HEK293 (cell line): ENCODE data around the gene RAET1E.

ENCODE experiments used
- CTCF ChIA-PET: fragments of 350-600 bp; formaldehyde crosslinking; extraction: SDS; loops from one replicate; lab custom pipeline; 2021; ENCODE audit warnings: antibody characterized with exemption; lab: Yijun Ruan, JAX
- POLR2A ChIA-PET: fragments of 300-600 bp; formaldehyde crosslinking; extraction: SDS; loops from one replicate; lab custom pipeline; 2020; ENCODE audit warnings: antibody characterized with exemption, inconsistent platforms; lab: Yijun Ruan, JAX
- H3K27ac ChIP-seq: fragments of 200-500 bp; sonication (Bioruptor generic); 2 replicates; pipeline ENCODE4 v1.5.1; 2014; ENCODE audit warnings: low read depth, low read length, control low read depth, inconsistent platforms; ENCODE audit errors: extremely low read depth
- H3K36me3 ChIP-seq, 2 experiments: fragments of 200-500 bp in 1 of 2; sonication (Bioruptor generic) in 1 of 2; 1 replicate in 1 of 2; 2 replicates in 1 of 2; pipeline ENCODE4 v1.5.1; 2014 to 2017; ENCODE audit warnings: inconsistent platforms in 2 of 2, low read length in 2 of 2; ENCODE audit not compliant: control insufficient read depth in 2 of 2, insufficient read depth in 1 of 2
- H3K4me1 ChIP-seq: fragments of 200-500 bp; sonication (Bioruptor generic); 2 replicates; pipeline ENCODE4 v1.5.1; 2014; ENCODE audit warnings: mild to moderate bottlenecking, low read length, inconsistent platforms; ENCODE audit not compliant: control insufficient read depth, insufficient read depth
- H3K4me3 ChIP-seq: 2 replicates; pipeline ENCODE4 v1.5.1; 2011; ENCODE audit warnings: low read depth, mild to moderate bottlenecking, control low read depth, low read length, moderate library complexity
- H3K9me3 ChIP-seq: fragments of 200-500 bp; sonication (Bioruptor generic); 2 replicates; pipeline ENCODE4 v1.5.1; 2014; ENCODE audit warnings: low read depth, low read length, inconsistent platforms; ENCODE audit not compliant: control insufficient read depth, insufficient read depth
- BCL6B ChIP-seq: fragments of 450-650 bp; formaldehyde crosslinking; IDR thresholded peaks from 2 replicates; pipeline ENCODE4 v1.5.1; 2017; ENCODE audit warnings: missing biosample characterization, missing genetic modification characterization
- GLI4 ChIP-seq: fragments of 450-650 bp; formaldehyde crosslinking; IDR thresholded peaks from 2 replicates; pipeline ENCODE4 v1.5.1; 2016; ENCODE audit warnings: missing biosample characterization, missing genetic modification characterization
- GLIS1 ChIP-seq: fragments of 450-650 bp; formaldehyde crosslinking; IDR thresholded peaks from 2 replicates; pipeline ENCODE4 v1.5.1; 2016; ENCODE audit warnings: missing biosample characterization, missing genetic modification characterization
- HOXC10 ChIP-seq: sonication (generic); formaldehyde crosslinking; IDR thresholded peaks from 2 replicates; pipeline ENCODE4 v1.8.1; 2023; ENCODE audit warnings: mild to moderate bottlenecking, missing genetic modification reagents
- SALL2 ChIP-seq: fragments of 450-650 bp; formaldehyde crosslinking; IDR thresholded peaks from 2 replicates; pipeline ENCODE4 v1.5.0; 2017; ENCODE audit warnings: missing biosample characterization, mild to moderate bottlenecking, missing genetic modification characterization, borderline replicate concordance
- SETDB1 ChIP-seq: IDR thresholded peaks from one replicate; pipeline ENCODE4 v1.6.1; 2017; ENCODE audit warnings: mild to moderate bottlenecking, low read length, moderate library complexity, mixed read lengths; ENCODE audit not compliant: insufficient read length
- TRIM28 ChIP-seq: IDR thresholded peaks from 2 replicates; pipeline ENCODE4 v1.6.1; 2011; ENCODE audit warnings: low read length, control low read depth, borderline replicate concordance
- ZBTB20 ChIP-seq: fragments of 450-650 bp; formaldehyde crosslinking; IDR thresholded peaks from 2 replicates; pipeline ENCODE4 v1.5.1; 2016; ENCODE audit warnings: missing biosample characterization, missing genetic modification characterization
- ZBTB49 ChIP-seq: fragments of 450-650 bp; formaldehyde crosslinking; IDR thresholded peaks from 2 replicates; pipeline ENCODE4 v1.5.1; 2016; ENCODE audit warnings: missing biosample characterization, missing genetic modification characterization, low read depth
- ZEB2 ChIP-seq: fragments of 450-650 bp; formaldehyde crosslinking; IDR thresholded peaks from 2 replicates; pipeline ENCODE4 v1.5.1; 2016; ENCODE audit warnings: missing biosample characterization, missing genetic modification characterization
- ZNF132 ChIP-seq: fragments of 450-650 bp; formaldehyde crosslinking; IDR thresholded peaks from 2 replicates; pipeline ENCODE4 v1.5.1; 2017; ENCODE audit warnings: missing biosample characterization, missing genetic modification characterization, borderline replicate concordance
- ZNF174 ChIP-seq: fragments of 450-650 bp; formaldehyde crosslinking; IDR thresholded peaks from 2 replicates; pipeline ENCODE4 v1.5.0; 2017; ENCODE audit warnings: missing biosample characterization, mild to moderate bottlenecking, missing genetic modification characterization
- ZNF175 ChIP-seq: fragments of 450-650 bp; formaldehyde crosslinking; IDR thresholded peaks from 2 replicates; pipeline ENCODE4 v1.5.1; 2016; ENCODE audit warnings: missing biosample characterization, missing genetic modification characterization
- ZNF221 ChIP-seq: fragments of 450-650 bp; formaldehyde crosslinking; IDR thresholded peaks from 2 replicates; pipeline ENCODE4 v1.5.1; 2017; ENCODE audit warnings: missing biosample characterization, missing genetic modification characterization, borderline replicate concordance
- ZNF248 ChIP-seq: fragments of 450-650 bp; formaldehyde crosslinking; IDR thresholded peaks from 2 replicates; pipeline ENCODE4 v1.5.1; 2017; ENCODE audit warnings: missing biosample characterization, missing genetic modification characterization
- ZNF311 ChIP-seq: fragments of 450-650 bp; formaldehyde crosslinking; IDR thresholded peaks from 2 replicates; pipeline ENCODE4 v1.5.1; 2017; ENCODE audit warnings: missing biosample characterization, missing genetic modification characterization, borderline replicate concordance
- ZNF324 ChIP-seq: fragments of 450-650 bp; formaldehyde crosslinking; IDR thresholded peaks from 2 replicates; pipeline ENCODE4 v1.5.1; 2016; ENCODE audit warnings: missing biosample characterization, missing genetic modification characterization
- ZNF350 ChIP-seq: fragments of 450-650 bp; formaldehyde crosslinking; IDR thresholded peaks from 2 replicates; pipeline ENCODE4 v1.5.0; 2017; ENCODE audit warnings: missing biosample characterization, mild to moderate bottlenecking, missing genetic modification characterization
- ZNF37A ChIP-seq: fragments of 450-650 bp; IDR thresholded peaks from 2 replicates; pipeline ENCODE4 v1.5.1; 2018; ENCODE audit warnings: missing biosample characterization, missing genetic modification characterization
- ZNF398 ChIP-seq: fragments of 450-650 bp; formaldehyde crosslinking; IDR thresholded peaks from 2 replicates; pipeline ENCODE4 v1.5.1; 2017; ENCODE audit warnings: missing biosample characterization, missing genetic modification characterization
- ZNF548 ChIP-seq: fragments of 450-650 bp; formaldehyde crosslinking; IDR thresholded peaks from 2 replicates; pipeline ENCODE4 v1.5.1; 2016; ENCODE audit warnings: missing biosample characterization, missing genetic modification characterization
- ZNF560 ChIP-seq: fragments of 450-650 bp; formaldehyde crosslinking; IDR thresholded peaks from 2 replicates; pipeline ENCODE4 v1.5.1; 2017; ENCODE audit warnings: missing biosample characterization, missing genetic modification characterization, borderline replicate concordance
- ZNF658 ChIP-seq: fragments of 450-650 bp; formaldehyde crosslinking; IDR thresholded peaks from 2 replicates; pipeline ENCODE4; 2016; ENCODE audit warnings: missing biosample characterization, missing genetic modification characterization
- ZNF701 ChIP-seq: fragments of 450-650 bp; formaldehyde crosslinking; IDR thresholded peaks from 2 replicates; pipeline ENCODE4 v1.5.1; 2016; ENCODE audit warnings: missing biosample characterization, missing genetic modification characterization
- ZNF704 ChIP-seq: fragments of 450-650 bp; formaldehyde crosslinking; IDR thresholded peaks from 2 replicates; pipeline ENCODE4 v1.5.1; 2016; ENCODE audit warnings: missing biosample characterization, missing genetic modification characterization
- ZNF843 ChIP-seq: fragments of 450-650 bp; formaldehyde crosslinking; IDR thresholded peaks from 2 replicates; pipeline ENCODE4 v1.5.1; 2016; ENCODE audit warnings: missing biosample characterization, missing genetic modification characterization
- TF ChIP-seq, protein P1 (sequence below): fragments of 450-650 bp; formaldehyde crosslinking; IDR thresholded peaks from 2 replicates; pipeline ENCODE4 v1.5.1; 2016; ENCODE audit warnings: missing biosample characterization, missing genetic modification characterization

RAET1E gene

GRCh38 chr6:149864578-149865535, 33.1 kb downstream of the RAET1E start (continued):
- no peak for TF ChIP-seq SALL2 (tag by site-specific recombination)
- TF ChIP-seq ZNF174 (tag by site-specific recombination): no peak
- no peak for TF ChIP-seq TRIM28
- no peak for TF ChIP-seq ZNF701 (tag by site-specific recombination)
- no peak for TF ChIP-seq ZNF548 (tag by site-specific recombination)
- TF ChIP-seq, protein P1, sequence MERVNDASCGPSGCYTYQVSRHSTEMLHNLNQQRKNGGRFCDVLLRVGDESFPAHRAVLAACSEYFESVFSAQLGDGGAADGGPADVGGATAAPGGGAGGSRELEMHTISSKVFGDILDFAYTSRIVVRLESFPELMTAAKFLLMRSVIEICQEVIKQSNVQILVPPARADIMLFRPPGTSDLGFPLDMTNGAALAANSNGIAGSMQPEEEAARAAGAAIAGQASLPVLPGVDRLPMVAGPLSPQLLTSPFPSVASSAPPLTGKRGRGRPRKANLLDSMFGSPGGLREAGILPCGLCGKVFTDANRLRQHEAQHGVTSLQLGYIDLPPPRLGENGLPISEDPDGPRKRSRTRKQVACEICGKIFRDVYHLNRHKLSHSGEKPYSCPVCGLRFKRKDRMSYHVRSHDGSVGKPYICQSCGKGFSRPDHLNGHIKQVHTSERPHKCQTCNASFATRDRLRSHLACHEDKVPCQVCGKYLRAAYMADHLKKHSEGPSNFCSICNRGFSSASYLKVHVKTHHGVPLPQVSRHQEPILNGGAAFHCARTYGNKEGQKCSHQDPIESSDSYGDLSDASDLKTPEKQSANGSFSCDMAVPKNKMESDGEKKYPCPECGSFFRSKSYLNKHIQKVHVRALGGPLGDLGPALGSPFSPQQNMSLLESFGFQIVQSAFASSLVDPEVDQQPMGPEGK (tag by site-specific recombination): peak; percentile 93
- no peak; the same call in 1 of the 2 replicates for TF ChIP-seq ZEB2 (tag by site-specific recombination)
- no peak for TF ChIP-seq ZNF37A
- TF ChIP-seq ZNF704: no peak
- no peak for TF ChIP-seq ZNF132
- TF ChIP-seq ZNF350 (tag by site-specific recombination): no peak
- TF ChIP-seq ZNF843 (tag by site-specific recombination): 0 out of 2 replicates have a peak, but pooled peaks have one; percentile 3
- TF ChIP-seq ZNF175 (tag by site-specific recombination): no peak
- no peak for TF ChIP-seq GLIS1
- TF ChIP-seq ZNF248: no peak

GRCh38 chr6:149863698-149864577, 34.0 kb downstream of the RAET1E start, which contains the start of gene LRP11:
LRP11 (minus strand) TSS chr6:149864359; CDS start chr6:149864020, 339 bp downstream.
- peaks cover 0 to 4% of the 10 kb centered on the region in 2 experiments; a peak in 2 of 3 replicates for H3K36me3 ChIP-seq
- H3K27ac ChIP-seq: peak within 1 kb of the TSS; percentile 93
- H3K9me3 ChIP-seq: no peaks in the 10 kb centered on the region
- H3K4me1 ChIP-seq: peaks cover 29% of the 10 kb centered on the region
- CTCF ChIA-PET: interaction anchor here (0.6 to 4.3 kb wide), 12 partner anchors 18 to 1303 kb away, joined by 3 to 56 read pairs (median 4); no protein-coding TSS in a partner anchor
- H3K4me3 ChIP-seq: peak within 1 kb of the TSS; percentile 81
- POLR2A ChIA-PET: interaction anchor here (0.5 to 3.9 kb wide), 8 partner anchors 9 to 316 kb away, joined by 3 to 17 read pairs (median 4); partner anchors contain the start of gene LATS1
- TF ChIP-seq ZNF221 (no peak), ZNF658 (no peak), ZBTB49 (no peak), ZNF560 (tag by site-specific recombination) (no peak), ZNF311 (no peak), ZNF324 (tag by site-specific recombination) (peak; percentile 70), ZNF398 (peak; percentile 55), GLI4 (tag by site-specific recombination) (no peak), HOXC10 (CRISPR knock-in tag) (peak; percentile 96), SETDB1 (no peak), GLIS1 (peak; percentile 41), BCL6B (tag by site-specific recombination) (no peak), ZBTB20 (tag by site-specific recombination) (peak; percentile 15)
